22Rv1 (cell line): ENCODE results near the gene FLT4.

Experiments used
- CTCF ChIP-seq: fragments of 450-650 bp; IDR thresholded peaks from 2 replicates; pipeline ENCODE4 v1.5.1; 2017; ENCODE audit warnings: mild to moderate bottlenecking
- ZFX ChIP-seq: fragments of 450-650 bp; IDR thresholded peaks from 2 replicates; pipeline ENCODE4 v1.6.1; 2017; ENCODE audit warnings: antibody characterized with exemption, borderline replicate concordance

GRCh38 chr5:180668835-180669596, 19.6 kb upstream of the FLT4 start:
- TF ChIP-seq CTCF (no peak), ZFX (no peak)
